Measurements from ENCODE around the gene RAPGEF6.
"Not testable (repeated sequence)": the region's sequence is repeated elsewhere in the genome, so short reads cannot be mapped to it uniquely, and the experiment has no call there.

Gene RAPGEF6

GRCh38 chr5:131634996-131635683 lies at the start of gene RAPGEF6:
Gene RAPGEF6, minus strand, starts transcription at chr5:131635229. Its CDS starts 199 bp downstream, at chr5:131635030.
- DNase-seq (ENCODE audit: low read depth, low spot score), result peak; percentile 98

GRCh38 chr5:131684595-131684994 lies 49.6 kb upstream of the RAPGEF6 start:
- DNase-seq (ENCODE audit: low read depth, low spot score), result no peak

GRCh38 chr5:131684051-131684450 lies 49.0 kb upstream of the RAPGEF6 start:
- no peak for DNase-seq (ENCODE audit: low read depth, low spot score)

GRCh38 chr5:131682826-131683225 lies 47.8 kb upstream of the RAPGEF6 start:
- no peak for DNase-seq (ENCODE audit: low read depth, low spot score)

- DNase-seq (ENCODE audit: low read depth, low spot score), result no peak
Measured at GRCh38 chr5:131682175-131682574, 47.1 kb upstream of the RAPGEF6 start.

GRCh38 chr5:131679911-131680310 lies 44.9 kb upstream of the RAPGEF6 start:
- no peak for DNase-seq (ENCODE audit: low read depth, low spot score)

GRCh38 chr5:131678273-131678672 lies 43.2 kb upstream of the RAPGEF6 start:
- not testable (repeated sequence) for DNase-seq (ENCODE audit: low read depth, low spot score)

- no peak for DNase-seq (ENCODE audit: low read depth, low spot score)
Measured at GRCh38 chr5:131677115-131677514, 42.1 kb upstream of the RAPGEF6 start.

- DNase-seq (ENCODE audit: low read depth, low spot score), result no peak
Measured at GRCh38 chr5:131672776-131673175, 37.7 kb upstream of the RAPGEF6 start.

GRCh38 chr5:131671994-131672655 lies 37.1 kb upstream of the RAPGEF6 start:
- DNase-seq (ENCODE audit: low read depth, low spot score), result no peak

GRCh38 chr5:131671409-131671808 lies 36.4 kb upstream of the RAPGEF6 start:
- DNase-seq (ENCODE audit: low read depth, low spot score), result no peak

- no peak for DNase-seq (ENCODE audit: low read depth, low spot score)
Measured at GRCh38 chr5:131664929-131665328, 29.9 kb upstream of the RAPGEF6 start.

GRCh38 chr5:131661933-131662332 lies 26.9 kb upstream of the RAPGEF6 start:
- DNase-seq (ENCODE audit: low read depth, low spot score), result no peak

- no peak for DNase-seq (ENCODE audit: low read depth, low spot score)
Measured at GRCh38 chr5:131659841-131660240, 24.8 kb upstream of the RAPGEF6 start.

- no peak for DNase-seq (ENCODE audit: low read depth, low spot score)
Measured at GRCh38 chr5:131659290-131659689, 24.3 kb upstream of the RAPGEF6 start.

- no peak for DNase-seq (ENCODE audit: low read depth, low spot score)
Measured at GRCh38 chr5:131654776-131655175, 19.7 kb upstream of the RAPGEF6 start.

- DNase-seq (ENCODE audit: low read depth, low spot score), result no peak
Measured at GRCh38 chr5:131654309-131654708, 19.3 kb upstream of the RAPGEF6 start.

- DNase-seq (ENCODE audit: low read depth, low spot score), result no peak
Measured at GRCh38 chr5:131649161-131649560, 14.1 kb upstream of the RAPGEF6 start.

GRCh38 chr5:131647048-131647769 lies 12.2 kb upstream of the RAPGEF6 start:
- no peak for DNase-seq (ENCODE audit: low read depth, low spot score)

- no peak for DNase-seq (ENCODE audit: low read depth, low spot score)
Measured at GRCh38 chr5:131644822-131645221, 9.8 kb upstream of the RAPGEF6 start.

GRCh38 chr5:131644370-131644769 lies 9.3 kb upstream of the RAPGEF6 start:
- DNase-seq (ENCODE audit: low read depth, low spot score), result no peak

GRCh38 chr5:131641494-131641893 lies 6.5 kb upstream of the RAPGEF6 start:
- DNase-seq (ENCODE audit: low read depth, low spot score), result no peak

All from brain pericyte (primary cell).